HepG2 (cell line): ENCODE measurements around the gene VAPB. TPM values are rescaled to one million over a fixed set of nuclear protein-coding genes. Genes with fewer than 3 reads are reported as not detected.

ENCODE experiments used
- ATRX ChIP-seq: sonication (generic); formaldehyde crosslinking; IDR thresholded peaks from 2 replicates; pipeline ENCODE4 v1.4.0; 2020; ENCODE audit warnings: missing genetic modification reagents, borderline replicate concordance
- DMAP1 ChIP-seq: IDR thresholded peaks from 2 replicates; pipeline ENCODE4 v1.6.1; 2016
- GATAD2A ChIP-seq: IDR thresholded peaks from 2 replicates; pipeline ENCODE4 v1.6.1; 2016
- HES4 ChIP-seq: sonication (generic); formaldehyde crosslinking; IDR thresholded peaks from 2 replicates; pipeline ENCODE4 v1.9.0; 2021; ENCODE audit warnings: mild to moderate bottlenecking, missing genetic modification reagents, borderline replicate concordance
- HOXD1 ChIP-seq: sonication (generic); formaldehyde crosslinking; IDR thresholded peaks from 2 replicates; pipeline ENCODE4 v1.5.0; 2020; ENCODE audit warnings: missing genetic modification reagents
- LCORL ChIP-seq, 2 experiments: fragments of 450-650 bp in 1 of 2; sonication (generic) in 1 of 2; formaldehyde crosslinking in 1 of 2; IDR thresholded peaks; 2 replicates each; pipeline versions ENCODE4 v1.5.0 to v1.6.1; 2017 to 2020; ENCODE audit warnings: antibody characterized with exemption in 1 of 2, missing genetic modification reagents in 1 of 2
- NFKB2 ChIP-seq: sonication (generic); formaldehyde crosslinking; IDR thresholded peaks from 2 replicates; pipeline ENCODE4 v1.4.0; 2020; ENCODE audit warnings: missing genetic modification reagents, borderline replicate concordance
- PHF20 ChIP-seq: sonication (generic); formaldehyde crosslinking; IDR thresholded peaks from 2 replicates; pipeline ENCODE4 v1.5.0; 2020; ENCODE audit warnings: mild to moderate bottlenecking, missing genetic modification reagents
- RBAK ChIP-seq: sonication (generic); formaldehyde crosslinking; IDR thresholded peaks from 2 replicates; pipeline ENCODE4 v1.5.1; 2020; ENCODE audit warnings: mild to moderate bottlenecking, missing genetic modification reagents
- SAP130 ChIP-seq: IDR thresholded peaks from 2 replicates; pipeline ENCODE4 v1.6.1; 2016; ENCODE audit warnings: low read depth
- SCMH1 ChIP-seq: sonication (generic); formaldehyde crosslinking; IDR thresholded peaks from 2 replicates; pipeline ENCODE4 v1.9.0; 2021; ENCODE audit warnings: missing genetic modification reagents, mild to moderate bottlenecking, borderline replicate concordance
- SP140L ChIP-seq: sonication (generic); formaldehyde crosslinking; IDR thresholded peaks from 2 replicates; pipeline ENCODE4 v1.4.0; 2020; ENCODE audit warnings: missing genetic modification reagents, borderline replicate concordance
- ZBTB7A ChIP-seq: sonication (generic); formaldehyde crosslinking; IDR thresholded peaks from 2 replicates; pipeline ENCODE4 v1.8.0; 2022; ENCODE audit warnings: mild to moderate bottlenecking, missing genetic modification reagents
- ZNF263 ChIP-seq: sonication (generic); formaldehyde crosslinking; IDR thresholded peaks from 2 replicates; pipeline ENCODE4 v1.4.0; 2020; ENCODE audit warnings: missing genetic modification reagents
- ZNF646 ChIP-seq: sonication (generic); formaldehyde crosslinking; IDR thresholded peaks from 2 replicates; pipeline ENCODE4 v1.9.0; 2021; ENCODE audit warnings: mild to moderate bottlenecking, missing genetic modification reagents
- polyA plus RNA-seq, 8 experiments: library from polyadenylated mRNA; depleted of rRNA in 3 of 8; stranded (reverse) in 7 of 8; unstranded in 1 of 8; fragments of >200 nt; fragmentation: Illumina TruSeq in 4 of 8; extraction: Trizol in 4 of 8; gene quantifications; 2 replicates each; pipeline versions ENCODE4 v1.2.1 to v1.2.3, GENCODE V29; 2011 to 2016; ENCODE audit warnings: low read depth in 4 of 8, missing spikeins in 1 of 8, mixed read lengths in 1 of 8; ENCODE audit not compliant: insufficient read depth in 1 of 8
- total RNA-seq, 5 experiments: library from RNA; depleted of rRNA; stranded (reverse); fragments of >200 nt; fragmentation: Illumina TruSeq; extraction: Trizol; gene quantifications; 2 replicates each; pipeline ENCODE4 v1.2.3, GENCODE V29; 2016; ENCODE audit warnings: low read depth in 1 of 5
- TF ChIP-seq, protein P1 (sequence below): sonication (generic); formaldehyde crosslinking; IDR thresholded peaks from 2 replicates; pipeline ENCODE4 v1.4.0; 2020; ENCODE audit warnings: low read depth, mild to moderate bottlenecking, missing genetic modification reagents
- TF ChIP-seq, protein P2 (sequence below): sonication (generic); formaldehyde crosslinking; IDR thresholded peaks from 2 replicates; pipeline ENCODE4 v1.8.1; 2023; ENCODE audit warnings: mild to moderate bottlenecking, missing genetic modification reagents

Gene VAPB
- total and polyA plus RNA-seq, 2 of the 13 experiments (the other 11 are each of a cell fraction or from before 2014, with no cell fraction given): 18.6 to 48.5 TPM

DNA sequence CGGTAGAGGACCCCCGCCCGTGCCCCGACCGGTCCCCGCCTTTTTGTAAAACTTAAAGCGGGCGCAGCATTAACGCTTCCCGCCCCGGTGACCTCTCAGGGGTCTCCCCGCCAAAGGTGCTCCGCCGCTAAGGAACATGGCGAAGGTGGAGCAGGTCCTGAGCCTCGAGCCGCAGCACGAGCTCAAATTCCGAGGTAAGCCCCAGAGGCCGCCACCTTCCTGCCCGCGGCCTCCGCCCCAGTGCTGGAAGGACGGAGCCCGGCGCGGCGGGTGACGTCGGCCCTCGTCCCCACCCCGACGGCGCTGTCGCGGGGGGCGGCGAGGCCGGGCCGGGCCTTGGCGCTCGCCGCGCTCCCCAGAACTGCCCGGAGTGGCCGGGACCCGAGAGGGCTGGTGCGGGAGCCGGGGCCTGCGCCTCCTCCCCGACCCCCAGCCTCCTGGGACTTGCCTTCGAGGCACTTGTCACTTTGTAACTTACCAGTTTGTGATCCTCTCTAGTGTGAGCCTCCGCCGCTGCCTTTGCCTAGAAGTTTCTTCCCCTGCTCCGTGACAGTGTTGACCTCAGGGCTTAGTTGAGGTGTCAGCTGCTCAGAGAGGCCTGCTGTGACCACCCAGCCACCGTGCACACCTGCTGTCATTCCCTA lies 417 bp downstream of the VAPB start (continued):
- TF ChIP-seq RBAK (CRISPR knock-in tag) (no peak), NFKB2 (CRISPR knock-in tag) (peak; percentile 80; the same call in 1 of the 2 replicates), DMAP1 (peak; percentile 87; the same call in 1 of the 2 replicates), SAP130 (peak; percentile 63), LCORL (IDR thresholded peaks at IDR 0.05) (no peak), LCORL (CRISPR knock-in tag; IDR thresholded peaks at IDR 0.05) (no peak), HOXD1 (no peak), GATAD2A (no peak), SP140L (CRISPR knock-in tag) (no peak), SCMH1 (CRISPR knock-in tag) (no peak), ZNF646 (CRISPR knock-in tag) (no peak), PHF20 (CRISPR knock-in tag) (no peak; the same call in 1 of the 2 replicates), ZNF263 (CRISPR knock-in tag) (peak; percentile 30; the same call in 1 of the 2 replicates), HES4 (CRISPR knock-in tag) (peak; percentile 64; the same call in 1 of the 2 replicates), ZBTB7A (CRISPR knock-in tag) (peak; percentile 77; the same call in 1 of the 2 replicates), ATRX (CRISPR knock-in tag) (no peak)
- TF ChIP-seq, protein P1, sequence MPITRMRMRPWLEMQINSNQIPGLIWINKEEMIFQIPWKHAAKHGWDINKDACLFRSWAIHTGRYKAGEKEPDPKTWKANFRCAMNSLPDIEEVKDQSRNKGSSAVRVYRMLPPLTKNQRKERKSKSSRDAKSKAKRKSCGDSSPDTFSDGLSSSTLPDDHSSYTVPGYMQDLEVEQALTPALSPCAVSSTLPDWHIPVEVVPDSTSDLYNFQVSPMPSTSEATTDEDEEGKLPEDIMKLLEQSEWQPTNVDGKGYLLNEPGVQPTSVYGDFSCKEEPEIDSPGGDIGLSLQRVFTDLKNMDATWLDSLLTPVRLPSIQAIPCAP (CRISPR knock-in tag): no peak
- TF ChIP-seq, protein P2, sequence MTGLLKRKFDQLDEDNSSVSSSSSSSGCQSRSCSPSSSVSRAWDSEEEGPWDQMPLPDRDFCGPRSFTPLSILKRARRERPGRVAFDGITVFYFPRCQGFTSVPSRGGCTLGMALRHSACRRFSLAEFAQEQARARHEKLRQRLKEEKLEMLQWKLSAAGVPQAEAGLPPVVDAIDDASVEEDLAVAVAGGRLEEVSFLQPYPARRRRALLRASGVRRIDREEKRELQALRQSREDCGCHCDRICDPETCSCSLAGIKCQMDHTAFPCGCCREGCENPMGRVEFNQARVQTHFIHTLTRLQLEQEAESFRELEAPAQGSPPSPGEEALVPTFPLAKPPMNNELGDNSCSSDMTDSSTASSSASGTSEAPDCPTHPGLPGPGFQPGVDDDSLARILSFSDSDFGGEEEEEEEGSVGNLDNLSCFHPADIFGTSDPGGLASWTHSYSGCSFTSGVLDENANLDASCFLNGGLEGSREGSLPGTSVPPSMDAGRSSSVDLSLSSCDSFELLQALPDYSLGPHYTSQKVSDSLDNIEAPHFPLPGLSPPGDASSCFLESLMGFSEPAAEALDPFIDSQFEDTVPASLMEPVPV (CRISPR knock-in tag): peak; percentile 56; the same call in 1 of the 2 replicates
